ENCODE data around the gene SPSB2.
A peak's percentile ranks its signal among the peaks of the same experiment; 100 is the strongest.
"Not testable (repeated sequence)": the region's sequence is repeated elsewhere in the genome, so short reads cannot be mapped to it uniquely, and the experiment has no call there.

SPSB2 gene

DNA sequence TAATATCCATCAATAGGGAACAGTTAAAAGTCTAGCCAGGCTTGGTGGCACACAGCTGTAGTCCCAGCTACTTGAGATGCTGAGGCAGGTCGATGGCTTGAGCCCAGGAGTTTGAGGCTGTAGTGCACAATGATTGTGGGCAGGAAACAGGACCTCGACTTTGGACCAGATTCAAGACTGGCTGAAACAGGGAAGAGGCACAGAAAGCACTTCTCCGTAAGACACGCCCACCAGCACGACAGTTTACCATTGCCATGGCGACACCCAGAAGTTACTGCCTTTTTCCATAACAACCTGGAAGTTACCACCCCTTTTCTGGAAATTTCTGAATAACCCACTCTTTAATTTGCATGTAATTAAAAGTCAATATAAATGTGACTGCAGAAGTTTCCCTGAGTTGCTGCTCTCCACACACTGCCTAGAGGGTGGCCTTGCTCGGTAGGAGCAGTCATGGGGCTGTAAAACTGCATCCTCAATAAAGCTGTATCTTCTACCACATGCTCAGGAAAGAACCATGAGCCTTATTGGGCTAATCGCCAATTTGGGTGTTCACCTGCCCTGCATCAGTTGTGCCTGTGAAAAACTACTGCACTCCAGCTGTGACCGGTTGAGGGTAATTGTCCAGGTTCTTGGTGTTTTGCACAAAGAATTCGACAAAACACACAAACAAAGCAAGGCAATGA is 26.9 kb upstream of the SPSB2 start:
- DNase-seq, result peak; percentile 45

DNA sequence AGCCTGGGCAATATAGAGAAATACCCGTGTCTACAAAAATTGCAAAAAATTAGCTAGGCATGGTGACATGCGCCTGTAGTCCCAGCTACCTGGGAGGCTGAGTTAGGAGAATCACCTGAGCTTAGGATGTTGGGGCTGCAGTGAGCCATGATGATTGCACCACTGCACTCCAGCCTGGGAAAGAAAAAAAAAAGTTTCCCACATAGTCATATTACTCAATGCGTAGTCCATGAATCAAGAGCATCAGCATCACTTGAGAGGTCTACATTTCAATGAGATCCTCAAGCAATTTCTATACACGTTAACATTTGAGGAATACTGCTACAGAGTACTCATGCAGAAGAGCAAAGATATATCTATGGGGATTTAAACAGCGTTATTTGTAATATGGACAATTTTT is 26.3 kb upstream of the SPSB2 start:
- DNase-seq, result no peak

DNA sequence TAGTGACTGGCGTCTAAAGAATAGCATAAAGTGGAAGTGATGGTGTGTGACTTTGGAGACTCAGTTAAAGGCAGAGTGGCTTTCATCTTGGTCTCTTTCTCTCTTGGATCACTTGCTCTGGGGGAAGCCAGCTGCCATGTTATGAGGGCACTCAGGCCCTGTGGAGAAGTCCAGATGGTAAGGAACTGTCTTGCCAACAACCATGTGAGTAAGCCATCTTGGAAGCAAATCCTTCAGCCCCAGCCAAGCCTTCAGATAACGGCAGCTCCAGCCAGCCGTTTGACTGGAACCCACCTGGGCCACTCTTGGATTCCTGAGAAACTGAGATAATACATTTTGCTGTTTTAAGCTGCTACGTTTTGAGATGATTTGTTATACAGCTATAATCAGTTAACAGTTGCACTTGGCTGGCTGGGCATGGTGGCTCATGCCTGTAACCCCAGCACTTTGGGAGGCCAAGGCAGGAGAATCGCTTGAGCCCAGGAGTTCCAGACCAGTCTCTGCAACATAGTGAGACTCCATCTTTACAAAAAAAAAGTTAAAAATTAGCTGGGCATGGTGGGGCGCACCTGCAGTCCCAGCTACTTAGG is 23.8 kb upstream of the SPSB2 start:
- DNase-seq, result no peak

DNA sequence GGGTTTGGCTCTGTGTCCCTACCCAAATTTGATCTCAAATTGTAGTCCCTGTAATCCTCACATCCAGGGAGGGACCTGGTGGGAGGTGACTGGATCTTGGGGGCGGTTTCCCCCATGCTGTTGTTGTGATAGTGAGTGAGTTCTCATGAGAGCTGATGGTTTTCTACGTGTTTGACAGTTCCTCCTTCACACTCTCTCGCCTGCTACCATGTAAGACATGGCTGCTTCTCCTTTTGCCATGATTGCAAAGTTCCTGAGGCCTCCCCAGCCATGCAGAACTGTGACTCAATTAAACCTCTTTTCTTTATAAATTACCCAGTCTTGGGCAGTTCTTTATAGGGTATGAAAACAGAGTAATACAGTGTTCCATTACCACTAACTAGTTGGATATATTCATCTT is 21.2 kb upstream of the SPSB2 start:
- DNase-seq, result no peak

DNA sequence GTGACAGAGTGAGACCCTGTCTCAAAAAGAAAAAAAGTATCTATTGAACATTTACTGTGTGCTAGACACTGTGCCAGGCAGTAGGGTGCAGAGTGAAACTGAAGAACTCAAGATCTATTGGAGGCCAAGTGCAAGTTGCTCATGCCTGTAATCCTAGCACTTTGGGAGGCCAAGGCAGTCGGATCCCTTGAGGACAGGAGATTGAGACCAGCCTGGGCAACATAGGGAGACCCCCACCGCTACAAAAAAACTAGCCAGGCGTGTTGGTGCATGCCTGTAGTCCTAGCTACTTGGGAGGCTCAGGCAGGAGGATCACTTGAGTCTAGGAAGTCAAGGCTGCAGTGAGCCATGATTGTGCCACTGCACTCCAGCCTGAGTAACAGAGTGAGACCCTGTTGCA is 19.6 kb upstream of the SPSB2 start:
- DNase-seq, result not testable (repeated sequence)

DNA sequence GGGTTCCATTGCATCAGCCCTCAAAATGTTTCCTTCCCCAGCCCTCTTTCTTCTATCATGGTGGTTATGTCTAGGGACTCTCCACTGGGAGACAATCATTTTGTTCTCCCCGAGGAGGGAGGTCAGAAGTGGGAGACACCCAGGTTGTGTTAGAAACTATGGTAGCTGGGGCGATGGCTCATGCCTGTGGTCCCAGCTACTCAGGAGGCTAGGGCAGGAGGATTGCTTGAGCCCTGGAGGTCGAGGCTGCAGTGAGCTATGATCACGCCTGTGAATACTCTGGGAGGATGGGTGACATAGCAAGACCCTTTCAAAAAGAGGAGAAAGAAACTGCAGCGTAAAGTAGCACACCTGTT is 18.5 kb upstream of the SPSB2 start:
- no peak for DNase-seq

DNA sequence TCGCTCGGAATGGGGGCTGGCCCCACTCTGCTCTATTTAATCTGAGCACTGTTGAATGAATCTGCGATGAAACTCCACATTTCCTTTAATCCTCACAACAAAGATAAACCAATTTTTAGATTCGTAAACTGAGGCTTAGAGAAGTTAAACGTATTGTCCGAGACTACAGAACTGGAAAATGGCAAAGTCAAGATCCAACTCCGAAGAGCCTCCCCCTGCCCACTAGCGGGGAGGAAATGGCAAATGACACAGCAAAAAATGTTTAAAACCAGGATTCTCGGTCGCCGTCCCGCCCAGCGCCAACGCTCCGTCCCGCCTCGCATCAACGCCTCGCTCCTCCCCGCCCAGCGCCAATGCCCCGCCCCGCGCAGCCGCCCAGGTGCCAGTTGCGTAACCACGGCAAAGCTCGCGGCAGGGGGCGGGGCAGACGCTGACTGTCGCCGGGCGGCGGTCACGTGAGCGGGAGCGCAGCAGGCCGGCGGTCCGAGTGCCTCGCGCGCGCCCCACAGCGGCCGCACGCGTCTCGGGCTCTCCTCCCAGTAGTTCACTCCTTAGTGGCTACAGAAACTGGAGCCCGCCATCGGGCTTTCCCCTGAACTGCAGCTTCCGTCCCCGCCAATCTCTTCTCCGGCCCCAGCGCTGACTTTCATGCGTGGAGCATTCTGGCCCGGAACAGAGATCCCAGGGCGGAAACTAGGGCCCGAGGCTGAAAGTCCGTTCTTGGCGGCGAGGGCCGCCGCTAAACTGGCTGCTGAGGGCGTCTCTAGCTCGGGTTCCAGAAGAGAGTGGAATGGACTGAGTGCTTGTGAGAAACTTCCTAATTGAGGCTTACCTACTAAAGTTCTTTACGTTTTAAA is 17.9 kb upstream of the SPSB2 start:
- peak; percentile 98 for DNase-seq

DNA sequence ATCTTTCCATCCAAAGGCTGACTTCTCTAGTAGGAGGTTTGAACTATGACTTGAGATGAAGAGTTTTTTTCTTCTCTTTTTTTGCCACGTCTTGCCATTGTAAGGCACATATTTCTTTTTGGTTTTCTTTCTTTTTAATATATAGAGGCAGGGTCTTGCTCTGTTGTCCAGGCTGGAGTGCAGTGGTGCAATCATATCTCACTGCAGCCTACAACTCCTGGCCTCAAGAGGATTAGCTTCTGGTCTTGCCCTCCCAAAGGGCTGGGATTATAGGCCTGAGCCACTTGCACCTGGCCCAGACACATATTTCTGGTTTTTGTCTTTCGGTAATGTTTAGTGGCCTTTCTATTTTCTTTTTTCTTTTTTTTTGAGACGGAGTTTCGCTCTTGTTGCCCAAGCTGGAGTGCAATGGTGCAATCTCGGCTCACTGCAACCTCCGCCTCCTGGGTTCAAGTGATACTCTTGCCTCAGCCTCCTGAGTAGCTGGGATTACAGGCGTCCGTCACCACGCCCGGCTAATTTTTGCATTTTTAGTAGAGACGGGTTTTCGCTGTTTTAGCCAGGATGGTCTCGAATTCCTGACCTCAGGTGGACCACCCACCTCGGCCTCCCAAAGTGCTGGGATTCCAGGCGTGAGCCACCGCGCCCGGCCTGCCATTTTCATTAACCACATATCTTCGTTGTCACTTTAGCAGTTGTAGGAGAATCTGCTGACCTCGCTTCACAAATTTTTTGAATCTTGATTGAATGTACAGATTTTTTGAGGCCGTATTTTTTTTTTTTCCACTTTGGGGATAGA is 16.9 kb upstream of the SPSB2 start:
- DNase-seq, result not testable (repeated sequence)

DNA sequence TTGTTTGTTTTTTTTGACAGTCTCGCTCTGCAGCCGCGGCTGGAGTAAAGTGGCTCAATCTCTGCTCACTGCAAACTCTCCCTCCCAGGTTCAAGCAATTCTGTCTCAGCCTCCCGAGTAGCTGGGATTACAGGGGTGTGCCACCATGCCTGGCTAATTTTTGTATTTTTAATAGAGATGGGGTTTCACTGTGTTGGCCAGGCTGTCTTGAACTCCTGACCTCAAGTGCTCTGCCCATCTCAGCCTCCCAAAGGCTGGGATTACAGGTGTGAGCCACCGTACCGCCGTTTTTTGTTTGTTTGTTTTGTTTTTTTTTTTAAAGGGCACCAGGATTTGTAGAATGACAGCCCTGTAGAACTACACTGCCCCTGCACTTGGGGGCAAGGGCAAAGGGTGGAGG is 15.7 kb upstream of the SPSB2 start:
- DNase-seq, result not testable (repeated sequence)

DNA sequence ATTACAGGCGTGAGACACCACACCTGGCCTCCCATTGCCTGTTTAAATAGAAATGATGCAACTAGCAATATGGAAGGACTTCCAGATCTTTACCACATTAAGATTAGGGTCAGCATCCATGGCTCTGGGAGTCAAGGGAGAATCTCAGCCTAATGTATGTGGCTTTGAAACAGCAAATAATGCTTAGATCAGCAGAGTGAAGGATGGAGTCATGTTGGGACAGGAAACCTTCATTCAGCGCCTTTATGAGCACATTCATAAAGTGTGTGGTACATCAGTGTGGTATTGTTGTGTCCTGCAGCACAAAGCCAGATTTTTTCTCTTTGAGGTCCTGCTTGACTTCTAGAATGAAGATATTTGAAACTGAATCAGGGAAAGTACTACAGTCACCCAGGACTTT is 15.3 kb upstream of the SPSB2 start:
- no peak for DNase-seq

DNA sequence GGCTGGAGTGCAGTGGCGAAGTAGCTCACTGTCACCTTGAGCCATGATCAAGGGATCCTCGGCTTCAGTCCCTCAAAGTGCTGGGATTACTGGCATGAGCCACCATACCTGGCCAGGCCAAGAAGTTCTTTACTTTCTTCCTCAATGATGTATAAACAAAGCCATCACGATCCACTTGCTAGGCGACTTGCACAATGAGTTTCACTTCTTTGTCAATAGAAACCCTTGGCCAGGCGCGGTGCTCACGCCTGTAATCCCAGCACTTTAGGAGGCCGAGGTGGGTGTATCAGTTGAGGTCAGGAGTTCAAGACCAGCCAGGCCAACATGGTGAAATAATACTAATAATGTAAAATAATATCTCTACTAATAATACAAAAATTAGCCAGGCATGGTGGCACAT is 14.4 kb upstream of the SPSB2 start:
- DNase-seq, result no peak

DNA sequence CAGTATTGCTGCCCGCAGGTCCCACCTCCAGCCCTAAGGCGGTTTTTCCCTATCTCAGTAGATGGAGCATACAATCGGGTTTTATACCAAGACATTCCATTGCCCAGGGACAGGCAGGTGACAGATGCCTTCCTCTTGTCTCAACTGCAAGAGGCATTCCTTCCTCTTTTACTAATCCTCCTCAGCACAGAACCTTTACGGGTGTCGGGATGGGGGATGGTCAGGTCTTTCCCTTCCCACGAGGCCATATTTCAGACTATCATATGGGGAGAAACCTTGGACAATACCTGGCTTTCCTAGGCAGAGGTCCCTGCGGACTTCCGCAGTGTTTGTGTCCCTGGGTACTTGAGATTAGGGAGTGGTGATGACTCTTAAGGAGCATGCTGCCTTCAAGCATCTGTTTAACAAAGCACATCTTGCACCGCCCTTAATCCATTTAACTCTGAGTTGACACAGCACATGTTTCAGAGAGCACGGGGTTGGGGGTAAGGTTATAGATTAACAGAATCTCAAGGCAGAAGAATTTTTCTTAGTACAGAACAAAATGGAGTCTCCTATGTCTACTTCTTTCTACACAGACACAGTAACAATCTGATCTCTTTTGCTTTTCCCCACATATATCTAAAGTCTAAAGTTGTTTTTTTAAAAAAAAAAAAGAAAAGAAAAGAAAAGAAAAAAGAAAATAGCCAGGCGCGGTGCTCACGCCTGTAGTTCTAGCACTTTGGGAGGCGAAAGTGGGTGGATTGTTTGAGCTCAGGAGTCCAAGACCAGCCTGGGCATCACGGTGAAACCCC is 13.3 kb upstream of the SPSB2 start:
- not testable (repeated sequence) for DNase-seq

DNA sequence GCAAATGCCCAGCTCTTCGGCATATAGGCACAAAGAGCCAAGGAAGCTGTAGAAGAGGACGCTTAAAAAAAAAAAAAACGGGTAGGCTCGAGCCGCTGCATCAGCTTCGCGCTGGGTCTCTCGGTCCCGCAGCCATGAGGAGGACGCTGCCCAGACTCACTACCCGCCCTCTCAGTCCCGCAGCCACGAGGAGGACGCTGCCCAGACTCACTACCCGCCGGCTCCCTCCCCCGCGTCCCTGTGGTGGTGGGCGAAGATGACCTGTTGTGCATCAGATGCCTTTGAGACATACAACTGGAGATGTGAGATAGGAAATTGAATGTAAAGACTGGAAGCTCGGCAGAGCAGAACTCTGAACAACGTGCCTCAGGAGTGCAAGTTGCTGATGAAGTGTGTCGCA is 11.4 kb upstream of the SPSB2 start:
- DNase-seq, result no peak

DNA sequence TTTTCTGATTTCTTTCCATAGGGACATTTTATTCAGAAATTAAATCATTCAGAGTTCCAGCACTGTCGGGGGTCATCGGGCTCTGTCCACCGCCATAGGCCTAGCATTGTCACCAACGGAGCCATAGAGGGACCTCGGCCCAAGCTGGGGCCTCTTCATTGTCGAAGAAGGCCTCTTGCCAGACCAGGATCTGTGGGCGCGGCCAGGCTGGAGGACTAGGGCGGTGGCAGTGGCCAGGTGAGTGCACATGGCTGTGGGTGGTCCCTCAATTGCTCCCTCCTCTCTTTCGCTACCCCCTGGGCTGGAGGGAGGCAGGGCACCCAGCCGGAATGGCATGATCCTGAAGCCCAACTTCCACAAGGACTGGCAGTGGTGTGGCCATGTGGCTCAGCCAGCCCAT is 10.6 kb upstream of the SPSB2 start:
- DNase-seq, result no peak

DNA sequence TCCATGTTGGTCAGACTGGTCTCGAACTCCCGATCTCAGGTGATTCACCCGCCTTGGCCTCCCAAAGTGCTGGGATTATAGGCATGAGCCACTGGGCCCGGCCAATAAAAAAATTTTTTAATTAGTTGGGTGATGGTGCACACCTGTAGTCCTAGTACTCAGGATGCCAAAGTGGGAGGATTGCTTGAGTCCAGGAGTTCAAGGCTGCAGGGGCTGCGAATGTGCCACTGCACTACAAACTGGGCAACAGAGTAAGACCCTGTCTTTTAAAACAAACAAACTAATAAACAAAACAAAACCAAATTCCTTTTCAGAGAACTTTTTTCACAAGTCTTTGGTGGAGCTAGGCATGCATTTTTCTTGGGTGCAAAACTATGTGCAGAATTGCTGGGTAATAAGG is 10.1 kb upstream of the SPSB2 start:
- no peak for DNase-seq

DNA sequence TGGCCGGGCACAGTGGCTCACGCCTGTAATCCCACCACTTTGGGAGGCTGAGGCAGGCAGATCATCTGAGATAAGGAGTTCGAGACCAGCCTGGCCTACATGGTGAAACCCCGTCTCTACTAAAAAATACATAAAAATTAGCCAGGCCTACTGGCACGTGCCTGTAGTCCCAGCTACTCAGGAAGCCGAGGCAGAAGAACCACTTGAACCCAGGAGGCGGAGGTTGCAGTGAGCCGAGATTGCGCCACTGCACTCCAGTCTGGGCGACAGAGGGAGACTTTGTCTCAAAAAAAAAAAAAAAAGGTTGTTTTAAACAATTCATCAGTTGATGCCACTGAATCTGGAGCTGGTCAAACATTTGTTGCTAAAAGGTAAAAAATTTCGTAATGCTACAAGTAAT is 6.7 kb upstream of the SPSB2 start:
- DNase-seq, result not testable (repeated sequence)

DNA sequence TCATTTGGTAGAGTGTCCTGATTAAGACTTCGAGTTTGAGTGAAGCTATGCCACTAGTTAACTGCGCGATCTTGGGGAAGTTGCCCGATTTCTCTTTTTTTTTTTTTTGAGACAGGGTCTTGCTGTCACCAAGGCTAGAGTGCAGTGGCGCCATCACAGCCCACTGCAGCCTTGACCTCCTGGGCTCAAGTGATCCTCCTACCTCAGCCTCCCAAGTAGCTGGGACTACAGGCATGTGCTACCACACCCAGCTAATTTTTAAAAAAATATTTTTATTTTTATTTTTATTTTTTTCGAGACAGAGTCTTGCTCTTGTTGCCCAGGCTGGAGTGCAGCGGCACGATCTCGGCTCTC is 889 bp upstream of the SPSB2 start:
- not testable (repeated sequence) for DNase-seq

DNA sequence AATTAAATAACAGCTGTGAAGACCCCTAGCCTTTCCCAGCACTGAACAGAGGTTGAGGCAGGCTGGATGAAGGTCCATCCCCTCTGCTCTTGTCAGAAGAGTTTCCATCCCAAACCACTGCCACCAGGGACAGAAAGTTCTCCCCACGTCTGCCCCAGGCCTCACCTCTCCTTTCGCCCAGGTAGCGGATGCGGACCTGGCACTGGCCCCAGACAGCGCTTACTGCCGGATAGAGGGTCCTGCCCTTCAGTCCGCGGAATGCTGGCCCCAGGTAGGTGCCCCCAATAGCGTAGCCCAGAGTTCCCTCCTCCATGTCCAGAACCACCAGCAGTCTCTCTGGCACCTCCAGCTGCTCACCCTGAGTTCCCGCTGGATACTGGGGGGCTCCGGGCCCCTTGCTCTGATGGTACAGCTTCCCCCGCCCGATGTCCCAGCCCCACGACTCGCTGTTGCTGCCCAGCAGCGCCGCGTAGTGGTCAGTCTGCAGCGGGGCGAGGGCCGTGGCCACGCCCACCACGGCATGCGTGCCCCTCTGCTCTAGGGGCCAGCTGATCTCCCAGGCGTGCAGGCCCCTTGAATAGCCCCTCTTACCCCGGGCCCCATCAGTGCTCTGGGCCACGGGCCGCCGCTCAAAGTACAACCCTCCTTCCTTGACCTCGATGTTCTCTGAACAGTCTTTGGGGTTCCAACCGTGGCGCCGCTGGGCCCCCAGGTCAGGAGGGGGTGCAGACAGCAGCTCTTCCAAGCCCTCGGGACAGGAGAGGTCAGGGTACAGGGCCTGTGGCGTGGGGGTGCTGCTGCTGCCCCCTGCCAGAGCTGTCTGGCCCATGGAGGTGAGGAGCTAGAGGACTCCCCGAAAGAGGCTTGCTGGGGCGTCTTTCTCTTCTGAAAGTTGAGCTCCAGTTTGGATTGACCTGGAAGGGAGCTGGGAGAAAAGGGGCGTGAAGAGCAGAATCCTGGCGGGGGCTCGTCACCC is 742 bp downstream of the SPSB2 start:
- peak; percentile 88 for DNase-seq

DNA sequence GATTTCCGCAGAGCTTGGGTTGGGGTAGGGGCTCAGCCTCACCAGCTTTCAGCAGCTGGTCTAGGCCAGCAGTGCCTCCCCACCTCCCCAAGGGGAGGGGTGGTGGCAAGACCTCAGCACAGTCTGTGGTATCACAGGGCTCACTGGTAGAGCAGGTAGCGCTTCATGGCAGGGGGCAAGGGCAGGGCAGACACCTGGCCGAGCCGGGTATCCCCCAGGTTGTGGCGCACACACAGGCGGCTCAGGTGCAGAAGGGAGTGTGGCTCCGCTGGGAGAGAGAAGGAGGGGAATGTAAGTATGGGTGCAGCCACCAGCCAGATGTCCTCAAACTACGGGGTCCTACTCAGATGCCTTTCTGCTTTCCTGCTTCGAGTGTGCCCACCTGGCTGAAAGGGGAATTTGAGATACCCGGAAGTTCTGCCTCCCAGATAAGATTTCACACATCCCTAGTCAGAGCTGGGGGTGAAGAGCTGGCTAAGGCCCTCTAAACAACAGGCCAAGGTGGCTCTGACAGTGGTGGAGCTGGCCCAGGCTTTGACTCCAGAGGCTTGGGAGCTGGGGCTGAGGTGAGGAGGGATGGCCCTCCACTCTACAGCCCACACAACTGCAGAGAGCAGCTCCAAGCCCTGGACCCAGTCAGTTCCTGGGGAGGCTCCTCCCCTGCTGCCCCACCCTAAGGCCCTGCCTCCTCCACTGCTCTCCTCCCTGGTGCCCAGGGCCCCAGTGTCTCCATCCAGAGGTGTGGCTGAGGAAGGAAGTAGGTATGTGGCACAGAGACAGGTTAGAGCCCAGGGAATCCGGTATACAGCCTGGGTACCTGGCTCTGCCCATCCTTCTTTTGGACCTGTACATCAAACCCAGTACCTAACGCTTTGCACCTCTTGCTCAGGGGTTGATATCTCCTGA is 1.8 kb downstream of the SPSB2 start:
- peak; percentile 46 for DNase-seq

DNA sequence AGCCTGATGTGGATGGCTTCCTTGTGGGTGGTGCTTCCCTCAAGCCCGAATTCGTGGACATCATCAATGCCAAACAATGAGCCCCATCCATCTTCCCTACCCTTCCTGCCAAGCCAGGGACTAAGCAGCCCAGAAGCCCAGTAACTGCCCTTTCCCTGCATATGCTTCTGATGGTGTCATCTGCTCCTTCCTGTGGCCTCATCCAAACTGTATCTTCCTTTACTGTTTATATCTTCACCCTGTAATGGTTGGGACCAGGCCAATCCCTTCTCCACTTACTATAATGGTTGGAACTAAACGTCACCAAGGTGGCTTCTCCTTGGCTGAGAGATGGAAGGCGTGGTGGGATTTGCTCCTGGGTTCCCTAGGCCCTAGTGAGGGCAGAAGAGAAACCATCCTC is 2.8 kb downstream of the SPSB2 start:
- not testable (repeated sequence) for DNase-seq
